ENCODE results near the gene GSK3A. TPM values are rescaled to one million over a fixed set of nuclear protein-coding genes. Genes with fewer than 3 reads are reported as not detected.

The GSK3A gene
- total and polyA plus RNA-seq, 2 of the 8 experiments (the other 6 are each of a cell fraction or from before 2014, with no cell fraction given) = 55.3 to 84.0 TPM

- H3K27me3 ChIP-seq (replicated peaks in 1 of 4; ENCODE audit: control insufficient read depth in 3 of 4, extremely low read depth in 1 of 4, insufficient read depth in 3 of 4, low read length in 3 of 4) = no peaks in the 10 kb centered on the region; a peak in 1 of 7 replicates
- no peaks in the 10 kb centered on the region for H3K9me3 ChIP-seq (ENCODE audit: insufficient read depth in 2 of 2, low read depth in 1 of 2, low read length in 1 of 2)
- H2BK20ac ChIP-seq (ENCODE audit: low read length) = no peak overlapping the region
- H4K91ac ChIP-seq (replicated peaks; ENCODE audit: insufficient read length, low read length) = no peak overlapping the region
- peaks cover 5% of the 10 kb centered on the region; the same call in 1 of the 2 replicates for H3K79me1 ChIP-seq (ENCODE audit: low read depth, low read length)
- H3K56ac ChIP-seq (replicated peaks; ENCODE audit: insufficient read length, low read depth, low read length) = no peak overlapping the region
- FAIRE-seq (no peak), DNase-seq (ENCODE audit: low read depth in 1 of 2, low spot score in 2 of 2) (no peak)
- H3K14ac ChIP-seq (ENCODE audit: insufficient read length) = no peak overlapping the region
- no peak overlapping the region for H3K27ac ChIP-seq (ENCODE audit: low read depth, low read length)
- no peak overlapping the region for H2BK120ac ChIP-seq (replicated peaks; ENCODE audit: low read depth, low read length)
- H3K23me2 ChIP-seq (ENCODE audit: low read depth, low read length) = peaks cover 7% of the 10 kb centered on the region
- POLR2A ChIA-PET (ENCODE audit: partially characterized antibody) = interaction anchor here (1.1 to 5.0 kb wide), 8 partner anchors 9 to 122 kb away, joined by 3 to 23 read pairs (median 4); partner anchors contain the start of gene DEDD2
- H3K18ac ChIP-seq (ENCODE audit: extremely low read depth, low read length) = no peak overlapping the region
- no peak overlapping the region for H2BK12ac ChIP-seq (ENCODE audit: low read depth, low read length)
- H3K79me2 ChIP-seq (ENCODE audit: control insufficient read depth in 1 of 2, insufficient read depth in 2 of 2, low read length in 2 of 2) = peaks cover 0 to 16% of the 10 kb centered on the region in 2 experiments; a peak in 2 of 4 replicates
- H3K4me2 ChIP-seq (ENCODE audit: insufficient read depth in 1 of 2, low read depth in 2 of 2, low read length in 2 of 2) = no peak overlapping the region
- H4K20me1 ChIP-seq (replicated peaks in 1 of 2; ENCODE audit: control insufficient read depth in 1 of 2, insufficient read depth in 2 of 2, low read length in 2 of 2) = peaks cover 6 to 9% of the 10 kb centered on the region in 2 experiments
- no peak overlapping the region for H2AFZ ChIP-seq (ENCODE audit: low read length)
- H3K23ac ChIP-seq (ENCODE audit: insufficient read length) = no peak overlapping the region
- no peak overlapping the region for H3K4ac ChIP-seq (replicated peaks; ENCODE audit: insufficient read length, low read depth, low read length)
- H2BK5ac ChIP-seq (ENCODE audit: low read depth, low read length) = no peak overlapping the region
- 96% methylated on average over 10 of the region's 10 CpGs; no CpG with 5 or more reads in 1 of the 2 experiments for WGBS, 2 experiments (ENCODE audit: extremely low coverage in 1 of 2, insufficient coverage in 1 of 2, insufficient read length in 1 of 2, insufficient replicate concordance in 2 of 2, low coverage in 1 of 2, low lambda C conversion rate in 2 of 2, missing lambda C conversion rate in 1 of 2)
- peaks cover 3 to 19% (median 15%) of the 10 kb centered on the region in 4 experiments; a peak in 6 of 8 replicates for H3K36me3 ChIP-seq (ENCODE audit: control insufficient read depth in 2 of 4, insufficient read depth in 4 of 4, low read length in 3 of 4)
- CTCF ChIA-PET (ENCODE audit: partially characterized antibody) = interaction anchor here (0.9 to 1.8 kb wide), 6 partner anchors 10 to 131 kb away, joined by 3 to 5 read pairs (median 4); partner anchors contain the start of gene PRR19
- H3K9ac ChIP-seq (replicated peaks in 1 of 4; ENCODE audit: extremely low read depth in 1 of 4, low read depth in 3 of 4, low read length in 3 of 4) = no peak overlapping the region
- no peak overlapping the region for H3K4me3 ChIP-seq (ENCODE audit: extremely low read depth in 1 of 4, insufficient read depth in 2 of 4, low read depth in 3 of 4, low read length in 4 of 4)
- H2AK5ac ChIP-seq (ENCODE audit: low read depth, low read length) = no peak overlapping the region
- H4K8ac ChIP-seq (ENCODE audit: extremely low read depth, insufficient read depth, low read length) = no peak overlapping the region
- H2BK15ac ChIP-seq (ENCODE audit: low read length) = no peak overlapping the region
- no peak overlapping the region for H4K5ac ChIP-seq (ENCODE audit: insufficient read length, low read depth, low read length)
- H3K4me1 ChIP-seq (replicated peaks in 1 of 4; ENCODE audit: control insufficient read depth in 3 of 4, insufficient read depth in 4 of 4, low read length in 3 of 4) = peaks cover 0 to 3% (median under 1%) of the 10 kb centered on the region in 4 experiments; a peak in 4 of 7 replicates
- TF ChIP-seq CBX5 (IDR thresholded peaks at IDR 0.05; ENCODE audit: low read depth, low read length) = no peak
- no peak for TF ChIP-seq POLR2A (IDR thresholded peaks at IDR 0.05; ENCODE audit: control extremely low read depth in 1 of 2, low read depth in 2 of 2, low read length in 2 of 2)
Measured at GRCh38 chr19:42239544-42240220, 2.7 kb downstream of the GSK3A start.
